Measurements from ENCODE around the gene MARVELD1.

DNA sequence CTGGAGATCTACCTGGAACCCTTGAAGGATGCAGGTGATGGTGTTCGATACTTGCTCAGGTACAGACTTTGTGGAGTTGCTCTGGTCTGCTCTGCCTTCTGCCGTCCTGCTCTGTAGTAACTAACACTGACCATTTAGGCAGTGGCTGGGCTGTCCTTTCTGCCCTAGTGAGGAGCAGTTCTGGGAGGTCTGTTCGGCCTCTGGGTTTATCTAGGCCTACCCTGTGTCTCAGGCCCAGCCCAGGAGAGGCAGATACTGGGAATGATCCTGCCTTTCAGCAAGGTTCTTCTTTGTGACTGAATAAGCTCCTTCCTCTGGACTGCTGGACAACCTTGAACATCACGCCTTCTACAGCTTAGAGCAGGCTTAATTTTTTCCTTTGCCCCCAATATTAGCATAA, 25.1 kb downstream of the MARVELD1 start:
- TF ChIP-seq GTF2F1 (IDR thresholded peaks at IDR 0.05; ENCODE audit: borderline replicate concordance, low read depth, low read length) (no peak), CREB1 (IDR thresholded peaks at IDR 0.05) (no peak), EP300 (IDR thresholded peaks at IDR 0.05; ENCODE audit: borderline replicate concordance in 1 of 2, low read depth in 2 of 2, low read length in 2 of 2) (no peak), GABPA (IDR thresholded peaks at IDR 0.05; ENCODE audit: borderline replicate concordance, insufficient read depth, low read length) (no peak), TAF1 (IDR thresholded peaks at IDR 0.05; ENCODE audit: low read depth, low read length) (no peak), EZH2 (IDR thresholded peaks at IDR 0.05; ENCODE audit: low read depth, low read length, severe bottlenecking) (no peak), JUN (IDR thresholded peaks at IDR 0.05; ENCODE audit: low read depth, low read length) (no peak), SIN3A (conservative IDR thresholded peaks at IDR 0.05 in 1 of 2, IDR thresholded peaks at IDR 0.05 in 1 of 2; ENCODE audit: low read depth in 1 of 2, low read length in 2 of 2) (no peak), POLR2A (IDR thresholded peaks at IDR 0.05; ENCODE audit: control extremely low read depth in 1 of 2, low read depth in 2 of 2, low read length in 2 of 2) (no peak)
- TF ChIP-seq, protein P1, sequence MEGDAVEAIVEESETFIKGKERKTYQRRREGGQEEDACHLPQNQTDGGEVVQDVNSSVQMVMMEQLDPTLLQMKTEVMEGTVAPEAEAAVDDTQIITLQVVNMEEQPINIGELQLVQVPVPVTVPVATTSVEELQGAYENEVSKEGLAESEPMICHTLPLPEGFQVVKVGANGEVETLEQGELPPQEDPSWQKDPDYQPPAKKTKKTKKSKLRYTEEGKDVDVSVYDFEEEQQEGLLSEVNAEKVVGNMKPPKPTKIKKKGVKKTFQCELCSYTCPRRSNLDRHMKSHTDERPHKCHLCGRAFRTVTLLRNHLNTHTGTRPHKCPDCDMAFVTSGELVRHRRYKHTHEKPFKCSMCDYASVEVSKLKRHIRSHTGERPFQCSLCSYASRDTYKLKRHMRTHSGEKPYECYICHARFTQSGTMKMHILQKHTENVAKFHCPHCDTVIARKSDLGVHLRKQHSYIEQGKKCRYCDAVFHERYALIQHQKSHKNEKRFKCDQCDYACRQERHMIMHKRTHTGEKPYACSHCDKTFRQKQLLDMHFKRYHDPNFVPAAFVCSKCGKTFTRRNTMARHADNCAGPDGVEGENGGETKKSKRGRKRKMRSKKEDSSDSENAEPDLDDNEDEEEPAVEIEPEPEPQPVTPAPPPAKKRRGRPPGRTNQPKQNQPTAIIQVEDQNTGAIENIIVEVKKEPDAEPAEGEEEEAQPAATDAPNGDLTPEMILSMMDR (IDR thresholded peaks at IDR 0.05; ENCODE audit: control extremely low read depth in 1 of 3, insufficient read depth in 1 of 3, low read depth in 1 of 3, low read length in 3 of 3): no peak
- TF ChIP-seq, protein P2, sequence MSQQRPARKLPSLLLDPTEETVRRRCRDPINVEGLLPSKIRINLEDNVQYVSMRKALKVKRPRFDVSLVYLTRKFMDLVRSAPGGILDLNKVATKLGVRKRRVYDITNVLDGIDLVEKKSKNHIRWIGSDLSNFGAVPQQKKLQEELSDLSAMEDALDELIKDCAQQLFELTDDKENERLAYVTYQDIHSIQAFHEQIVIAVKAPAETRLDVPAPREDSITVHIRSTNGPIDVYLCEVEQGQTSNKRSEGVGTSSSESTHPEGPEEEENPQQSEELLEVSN (IDR thresholded peaks at IDR 0.05): no peak
- TF ChIP-seq, protein P3, sequence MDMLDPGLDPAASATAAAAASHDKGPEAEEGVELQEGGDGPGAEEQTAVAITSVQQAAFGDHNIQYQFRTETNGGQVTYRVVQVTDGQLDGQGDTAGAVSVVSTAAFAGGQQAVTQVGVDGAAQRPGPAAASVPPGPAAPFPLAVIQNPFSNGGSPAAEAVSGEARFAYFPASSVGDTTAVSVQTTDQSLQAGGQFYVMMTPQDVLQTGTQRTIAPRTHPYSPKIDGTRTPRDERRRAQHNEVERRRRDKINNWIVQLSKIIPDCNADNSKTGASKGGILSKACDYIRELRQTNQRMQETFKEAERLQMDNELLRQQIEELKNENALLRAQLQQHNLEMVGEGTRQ (IDR thresholded peaks at IDR 0.05; ENCODE audit: low read length): no peak
- TF ChIP-seq, protein P4, sequence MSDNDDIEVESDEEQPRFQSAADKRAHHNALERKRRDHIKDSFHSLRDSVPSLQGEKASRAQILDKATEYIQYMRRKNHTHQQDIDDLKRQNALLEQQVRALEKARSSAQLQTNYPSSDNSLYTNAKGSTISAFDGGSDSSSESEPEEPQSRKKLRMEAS (IDR thresholded peaks at IDR 0.05): no peak
- TF ChIP-seq, protein P5, sequence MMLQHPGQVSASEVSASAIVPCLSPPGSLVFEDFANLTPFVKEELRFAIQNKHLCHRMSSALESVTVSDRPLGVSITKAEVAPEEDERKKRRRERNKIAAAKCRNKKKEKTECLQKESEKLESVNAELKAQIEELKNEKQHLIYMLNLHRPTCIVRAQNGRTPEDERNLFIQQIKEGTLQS (IDR thresholded peaks at IDR 0.05; ENCODE audit: insufficient read depth, low read depth, low read length): no peak
